SU-DHL-6 (cell line): Measurements from ENCODE around the gene SIK2.

ENCODE experiments used
- H2AFZ ChIP-seq: fragments of 200-600 bp; sonication (generic); 2 replicates; pipeline ENCODE4 v1.6.1; 2014; ENCODE audit warnings: low read depth, mild to moderate bottlenecking, moderate library complexity, mixed read lengths, antibody characterized with exemption, low read length; ENCODE audit not compliant: severe bottlenecking
- H3F3A ChIP-seq: fragments of 200-600 bp; shearing (Covaris generic); 2 replicates; pipeline ENCODE4 v1.6.0; 2016; ENCODE audit warnings: antibody characterized with exemption, mild to moderate bottlenecking; ENCODE audit not compliant: insufficient read depth
- H3K27ac ChIP-seq: fragments of 200-600 bp; sonication (generic); 2 replicates; pipeline ENCODE4 v1.5.1; 2016; ENCODE audit warnings: low read depth, mild to moderate bottlenecking, low read length, moderate library complexity, mixed read lengths
- H3K27me3 ChIP-seq: fragments of 200-600 bp; sonication (generic), shearing (Covaris generic); 2 replicates; pipeline ENCODE4 v1.6.0; 2014; ENCODE audit warnings: mild to moderate bottlenecking, low read length
- H3K36me3 ChIP-seq: fragments of 200-600 bp; sonication (generic); 2 replicates; pipeline ENCODE4 v1.6.1; 2014; ENCODE audit warnings: mild to moderate bottlenecking, low read length, mixed read lengths
- H3K4me2 ChIP-seq: fragments of 300-600, 200-600 bp; shearing (Covaris generic), sonication (generic); 2 replicates; pipeline ENCODE4 v1.6.0; 2014; ENCODE audit warnings: low read length, low read depth, mild to moderate bottlenecking; ENCODE audit not compliant: poor library complexity, severe bottlenecking
- H3K4me3 ChIP-seq: fragments of 200-600 bp; sonication (generic); 2 replicates; pipeline ENCODE4 v1.5.1; 2014; ENCODE audit warnings: antibody characterized with exemption, low read length, mild to moderate bottlenecking, mixed read lengths; ENCODE audit not compliant: insufficient read depth, poor library complexity, severe bottlenecking
- H3K79me2 ChIP-seq: fragments of 200-600 bp; sonication (generic); 2 replicates; pipeline ENCODE4 v1.6.1; 2014; ENCODE audit warnings: mild to moderate bottlenecking, low read length, moderate library complexity; ENCODE audit not compliant: insufficient read depth
- H3K9ac ChIP-seq: fragments of 200-600 bp; sonication (generic); 2 replicates; pipeline ENCODE4 v1.7.0; 2014; ENCODE audit warnings: mild to moderate bottlenecking, low read length
- H3K9me2 ChIP-seq: fragments of 200-600 bp; sonication (generic); replicated peaks from 2 replicates; pipeline ENCODE4 v1.6.1; 2014; ENCODE audit warnings: low read length; ENCODE audit not compliant: insufficient read depth
- H3K9me3 ChIP-seq: fragments of 200-600 bp; sonication (generic); 2 replicates; pipeline ENCODE4 v1.6.1; 2014; ENCODE audit warnings: low read length, mixed read lengths; ENCODE audit not compliant: insufficient read depth
- H4K20me1 ChIP-seq: fragments of 200-600 bp; sonication (generic); 2 replicates; pipeline ENCODE4 v1.6.1; 2014; ENCODE audit warnings: low read depth, mild to moderate bottlenecking, antibody characterized with exemption, low read length, moderate library complexity, mixed read lengths
- EZH2phosphoT487 ChIP-seq: fragments of 200-600 bp; sonication (generic), shearing (Covaris generic); conservative IDR thresholded peaks from 2 replicates; pipeline ENCODE4 v1.6.1; 2018; ENCODE audit warnings: mild to moderate bottlenecking, antibody characterized with exemption, low read length, moderate library complexity, mixed read lengths
- TF ChIP-seq, protein P1 (sequence below): fragments of 200-600 bp; sonication (generic); IDR thresholded peaks from one replicate; pipeline ENCODE4 v1.5.1; 2017; ENCODE audit warnings: antibody characterized with exemption, mild to moderate bottlenecking, low read length, moderate library complexity; ENCODE audit not compliant: insufficient read depth, poor library complexity, severe bottlenecking

The SIK2 gene

DNA sequence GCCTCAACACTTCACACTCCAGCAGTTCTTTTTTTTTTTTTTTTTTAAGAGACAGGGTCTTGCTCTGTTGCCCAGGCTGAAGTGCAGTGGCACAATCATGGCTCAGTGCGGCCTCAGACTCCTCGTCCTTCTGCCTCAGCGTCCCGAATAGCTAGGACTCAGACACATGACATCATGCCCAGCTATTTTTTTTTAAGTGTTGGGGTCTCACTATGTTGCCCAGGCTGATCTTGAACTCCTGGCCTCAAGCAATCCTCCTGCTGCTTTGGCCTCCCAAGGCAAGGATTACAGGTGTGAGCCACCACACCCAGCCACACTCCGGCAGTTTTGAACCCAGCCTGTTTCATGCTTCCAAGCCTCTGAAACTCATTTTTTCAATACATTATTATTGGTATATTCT is 160.3 kb downstream of the SIK2 start:
- H4K20me1 ChIP-seq: no peaks in the 10 kb centered on the region
- peaks cover 20% of the 10 kb centered on the region for H3K36me3 ChIP-seq
- no peaks in the 10 kb centered on the region for H3K79me2 ChIP-seq
- TF ChIP-seq EZH2phosphoT487: no peak
- TF ChIP-seq, protein P1, sequence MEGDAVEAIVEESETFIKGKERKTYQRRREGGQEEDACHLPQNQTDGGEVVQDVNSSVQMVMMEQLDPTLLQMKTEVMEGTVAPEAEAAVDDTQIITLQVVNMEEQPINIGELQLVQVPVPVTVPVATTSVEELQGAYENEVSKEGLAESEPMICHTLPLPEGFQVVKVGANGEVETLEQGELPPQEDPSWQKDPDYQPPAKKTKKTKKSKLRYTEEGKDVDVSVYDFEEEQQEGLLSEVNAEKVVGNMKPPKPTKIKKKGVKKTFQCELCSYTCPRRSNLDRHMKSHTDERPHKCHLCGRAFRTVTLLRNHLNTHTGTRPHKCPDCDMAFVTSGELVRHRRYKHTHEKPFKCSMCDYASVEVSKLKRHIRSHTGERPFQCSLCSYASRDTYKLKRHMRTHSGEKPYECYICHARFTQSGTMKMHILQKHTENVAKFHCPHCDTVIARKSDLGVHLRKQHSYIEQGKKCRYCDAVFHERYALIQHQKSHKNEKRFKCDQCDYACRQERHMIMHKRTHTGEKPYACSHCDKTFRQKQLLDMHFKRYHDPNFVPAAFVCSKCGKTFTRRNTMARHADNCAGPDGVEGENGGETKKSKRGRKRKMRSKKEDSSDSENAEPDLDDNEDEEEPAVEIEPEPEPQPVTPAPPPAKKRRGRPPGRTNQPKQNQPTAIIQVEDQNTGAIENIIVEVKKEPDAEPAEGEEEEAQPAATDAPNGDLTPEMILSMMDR: no peak
- no peaks in the 10 kb centered on the region for H3K9me2 ChIP-seq
- no peaks in the 10 kb centered on the region; the same call in 1 of the 2 replicates for H3F3A ChIP-seq
- no peak overlapping the region for H3K9ac ChIP-seq
- H3K4me2 ChIP-seq: no peak overlapping the region
- no peaks in the 10 kb centered on the region for H3K27me3 ChIP-seq
- no peak overlapping the region for H3K4me3 ChIP-seq
- no peak overlapping the region for H3K27ac ChIP-seq
- no peak overlapping the region for H2AFZ ChIP-seq
- H3K9me3 ChIP-seq: no peaks in the 10 kb centered on the region

DNA sequence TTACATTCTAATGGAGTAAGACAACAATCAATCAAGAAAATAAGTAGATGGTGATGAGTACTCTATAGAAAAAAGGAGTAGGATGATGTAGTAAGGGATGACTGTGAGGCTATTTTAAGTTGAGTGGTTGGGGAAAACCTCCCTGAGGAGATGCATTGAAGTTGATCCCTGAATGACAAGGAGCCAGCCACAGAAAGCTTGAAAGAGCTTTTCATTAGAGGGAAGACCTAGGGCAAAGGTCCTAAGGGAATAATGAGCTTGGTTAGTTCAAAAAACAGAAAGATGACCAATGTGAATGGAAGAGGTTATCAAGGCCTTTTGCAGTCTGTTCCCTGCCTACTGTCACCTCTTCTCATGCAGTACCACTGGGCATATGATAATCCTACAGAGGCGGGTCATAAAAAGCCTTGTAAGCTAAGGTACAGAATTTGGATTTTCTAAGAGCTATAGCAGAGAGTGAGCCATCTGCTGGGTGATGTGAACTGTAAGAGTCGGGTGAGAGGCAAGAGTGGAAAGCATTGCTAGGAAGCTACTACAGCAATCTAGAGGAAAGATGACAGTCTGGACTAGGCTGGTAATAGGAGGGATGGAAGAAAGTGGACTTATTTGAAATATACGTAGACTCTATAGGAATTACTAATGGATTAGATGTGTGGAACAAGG is 160.9 kb downstream of the SIK2 start:
- TF ChIP-seq, protein P1: no peak
- no peak for TF ChIP-seq EZH2phosphoT487
- Histone ChIP-seq H3K9me2 (no peaks in the 10 kb centered on the region), H3K4me3 (no peak overlapping the region), H3K9ac (no peak overlapping the region), H3K9me3 (no peaks in the 10 kb centered on the region), H3K27me3 (no peaks in the 10 kb centered on the region), H3K4me2 (no peak overlapping the region), H3K36me3 (peaks cover 16% of the 10 kb centered on the region), H3F3A (no peaks in the 10 kb centered on the region; the same call in 1 of the 2 replicates), H3K79me2 (no peaks in the 10 kb centered on the region), H2AFZ (no peak overlapping the region), H4K20me1 (no peaks in the 10 kb centered on the region), H3K27ac (no peak overlapping the region)

DNA sequence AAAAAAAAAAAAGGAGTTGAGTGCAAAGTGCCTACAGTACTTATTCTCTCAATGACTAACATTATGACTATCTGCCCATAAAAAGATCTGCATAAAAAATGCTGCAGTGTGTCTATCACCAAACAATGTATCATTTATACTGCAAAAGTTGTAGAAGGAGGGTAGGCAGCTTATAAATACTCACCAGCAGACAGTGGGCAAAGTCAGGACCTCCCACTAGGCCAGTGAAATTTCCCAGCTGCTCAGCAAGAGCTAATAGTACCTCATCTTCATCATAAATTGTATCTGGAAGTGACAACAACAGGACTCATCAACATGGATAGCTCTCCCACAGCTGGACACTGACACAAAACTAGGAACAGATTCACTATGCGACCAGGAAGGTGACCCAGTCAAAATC is 162.4 kb downstream of the SIK2 start:
- no peak overlapping the region for H3K27ac ChIP-seq
- no peaks in the 10 kb centered on the region for H4K20me1 ChIP-seq
- TF ChIP-seq, protein P1: no peak
- H3K9me3 ChIP-seq: no peaks in the 10 kb centered on the region
- no peaks in the 10 kb centered on the region for H3F3A ChIP-seq
- no peaks in the 10 kb centered on the region for H3K79me2 ChIP-seq
- H3K9me2 ChIP-seq: no peaks in the 10 kb centered on the region
- H2AFZ ChIP-seq: no peak overlapping the region
- H3K36me3 ChIP-seq: peaks cover 9% of the 10 kb centered on the region
- no peaks in the 10 kb centered on the region for H3K27me3 ChIP-seq
- peak overlapping the region; percentile 87 for H3K4me3 ChIP-seq
- H3K4me2 ChIP-seq: peak overlapping the region; percentile 88
- peak overlapping the region; percentile 77; the same call in 1 of the 2 replicates for H3K9ac ChIP-seq
